Measurements from ENCODE around the gene INA. TPM values are rescaled to one million over a fixed set of nuclear protein-coding genes. Genes with fewer than 3 reads are reported as not detected.

Gene INA
- total RNA-seq, 1 experiment from 2014 or later = 25.0 TPM

DNA sequence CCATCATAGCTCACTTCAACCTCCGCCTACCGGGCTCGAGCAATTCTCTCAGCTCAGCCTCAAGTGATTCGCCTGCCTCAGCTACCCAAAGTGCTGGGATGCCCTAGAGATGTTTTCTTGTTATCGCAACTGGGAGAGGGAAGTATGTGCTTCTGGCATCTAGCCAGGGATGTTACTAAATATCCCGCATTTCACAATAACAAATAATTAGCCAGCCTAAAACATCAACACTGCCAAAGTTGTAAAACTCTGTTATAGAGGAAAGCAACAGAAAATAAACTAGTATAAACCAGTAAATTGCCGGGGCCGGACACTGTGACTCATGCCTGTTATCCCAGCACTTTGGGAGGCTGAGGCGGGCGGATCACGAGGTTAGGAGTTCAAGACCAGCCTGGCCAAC is 7.2 kb downstream of the INA start:
- no peaks in the 10 kb centered on the region; the same call in 1 of the 2 replicates for H3K36me3 ChIP-seq (replicated peaks; ENCODE audit: control insufficient read depth, insufficient read depth, low read length)
- DNase-seq = no peak
- peaks cover 1% of the 10 kb centered on the region; the same call in 1 of the 2 replicates for H3K27me3 ChIP-seq (ENCODE audit: control insufficient read depth, insufficient read depth, low read length)
- no peak overlapping the region for H3K4me3 ChIP-seq (ENCODE audit: insufficient read depth, low read depth, low read length)

DNA sequence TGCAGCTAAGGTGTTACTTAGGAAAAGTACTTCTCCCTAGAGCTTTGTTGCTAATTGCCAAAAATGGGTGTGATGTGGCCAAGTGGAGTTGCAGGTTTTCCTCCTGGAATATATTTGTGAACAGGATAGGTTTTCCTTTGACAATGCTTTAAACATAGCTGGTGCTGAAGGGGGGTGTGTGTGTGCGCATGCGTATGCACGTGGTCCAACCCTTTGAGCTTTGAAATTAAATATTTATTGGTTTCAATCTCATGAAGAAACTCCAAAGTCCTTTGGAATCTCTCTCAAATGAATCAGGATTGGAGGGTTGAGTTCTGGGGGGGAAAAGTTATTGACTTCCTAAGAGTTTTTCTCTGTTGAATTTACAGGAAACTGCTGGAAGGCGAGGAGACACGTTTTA is 11.1 kb downstream of the INA start:
- H3K36me3 ChIP-seq (replicated peaks; ENCODE audit: control insufficient read depth, insufficient read depth, low read length) = no peaks in the 10 kb centered on the region; the same call in 1 of the 2 replicates
- no peaks in the 10 kb centered on the region for H3K27me3 ChIP-seq (ENCODE audit: control insufficient read depth, insufficient read depth, low read length)
- no peak for DNase-seq
- H3K4me3 ChIP-seq (ENCODE audit: insufficient read depth, low read depth, low read length) = no peak overlapping the region

DNA sequence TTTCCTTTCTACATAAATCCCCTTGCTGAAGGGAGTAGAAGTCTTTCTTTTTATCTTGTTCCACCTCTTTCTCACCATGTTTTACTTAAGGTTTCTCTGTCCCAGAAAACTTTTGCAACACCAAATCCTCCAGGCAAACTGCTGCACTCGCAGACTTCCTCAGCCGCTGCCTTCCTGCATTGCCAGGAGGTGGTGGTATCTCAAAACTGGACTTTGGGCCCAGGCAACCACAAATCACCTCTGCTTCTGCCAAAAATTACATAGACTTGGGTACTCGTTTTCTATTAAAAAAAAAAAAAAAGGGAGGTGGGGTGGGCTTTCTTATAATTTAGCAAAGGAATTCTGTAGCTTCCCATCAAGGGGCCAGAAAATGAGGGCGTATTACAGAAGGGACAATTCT is 14.7 kb downstream of the INA start:
- no peaks in the 10 kb centered on the region for H3K27me3 ChIP-seq (ENCODE audit: control insufficient read depth, insufficient read depth, low read length)
- H3K4me3 ChIP-seq (ENCODE audit: insufficient read depth, low read depth, low read length) = no peak overlapping the region
- no peak for DNase-seq
- H3K36me3 ChIP-seq (replicated peaks; ENCODE audit: control insufficient read depth, insufficient read depth, low read length) = no peaks in the 10 kb centered on the region; the same call in 1 of the 2 replicates

DNA sequence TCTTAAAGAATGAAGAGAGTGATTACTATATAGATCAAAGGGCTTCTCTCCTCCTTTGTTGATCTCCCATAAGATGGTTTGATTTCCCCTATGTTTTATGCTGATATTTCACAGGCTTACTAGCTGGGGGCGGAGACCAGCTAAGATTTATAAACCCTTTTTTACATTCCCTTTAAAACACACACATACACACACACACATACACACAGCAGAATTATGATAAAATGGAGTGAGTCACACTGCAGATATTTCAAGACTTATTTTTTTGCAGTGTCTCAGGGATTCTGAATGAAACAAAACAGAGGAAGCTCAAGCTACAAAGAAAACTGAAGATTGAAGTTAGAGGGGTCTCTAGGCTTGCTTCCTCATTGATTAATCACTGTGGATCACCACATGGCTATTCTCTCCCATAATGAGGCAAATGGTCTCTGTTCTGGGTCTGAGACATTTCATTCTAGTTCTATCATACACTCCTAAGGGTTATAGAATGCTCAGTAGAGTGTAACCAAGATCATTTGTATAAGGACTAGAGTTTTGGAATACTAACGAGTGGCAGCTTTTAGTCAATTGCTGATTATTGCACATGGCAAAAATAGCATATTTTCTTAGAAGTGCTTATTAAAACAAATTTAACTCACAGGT is 18.6 kb downstream of the INA start:
- DNase-seq = no peak
- Histone ChIP-seq H3K27me3 (ENCODE audit: control insufficient read depth, insufficient read depth, low read length) (no peaks in the 10 kb centered on the region), H3K36me3 (replicated peaks; ENCODE audit: control insufficient read depth, insufficient read depth, low read length) (no peaks in the 10 kb centered on the region), H3K4me3 (ENCODE audit: insufficient read depth, low read depth, low read length) (no peak overlapping the region)

DNA sequence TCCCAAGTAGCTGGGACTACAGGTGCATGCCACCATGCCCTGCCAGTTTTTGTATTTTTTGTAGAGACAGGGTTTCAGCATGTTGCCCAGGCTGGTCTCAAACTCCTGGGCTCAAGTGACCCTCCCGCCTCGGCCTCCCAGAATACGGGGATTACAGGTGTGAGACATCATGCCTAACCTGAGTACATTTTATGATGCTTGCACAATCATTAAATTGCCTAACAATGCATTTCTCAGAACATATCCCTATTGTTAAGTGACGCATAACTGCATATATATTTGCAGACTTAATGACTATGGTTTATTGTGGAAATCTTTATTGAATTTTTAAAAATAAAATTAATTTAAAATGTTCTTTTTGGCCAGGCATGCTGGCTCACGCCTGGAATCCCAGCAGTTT is 30.7 kb downstream of the INA start:
- no peak for DNase-seq
- no peak overlapping the region for H3K4me3 ChIP-seq (ENCODE audit: insufficient read depth, low read depth, low read length)
- H3K27me3 ChIP-seq (ENCODE audit: control insufficient read depth, insufficient read depth, low read length) = no peaks in the 10 kb centered on the region

DNA sequence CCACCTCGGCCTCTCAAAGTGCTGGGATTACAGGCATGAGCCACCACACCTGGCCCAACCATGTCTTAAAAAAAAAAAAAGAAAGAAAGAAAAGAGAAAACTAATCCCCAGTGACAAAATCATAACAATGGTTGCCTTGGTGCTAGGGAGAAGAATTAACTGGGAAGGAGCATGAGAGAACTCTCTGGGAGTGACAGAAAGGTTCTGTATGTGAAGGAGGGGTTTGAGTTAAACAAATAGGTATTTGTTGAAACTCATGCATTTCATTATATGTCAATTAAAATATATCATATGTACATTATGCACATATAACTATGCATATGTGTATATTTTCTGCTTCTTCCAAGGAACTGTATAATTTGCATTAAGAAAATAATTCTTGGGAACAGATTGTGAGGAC is 33.3 kb downstream of the INA start:
- DNase-seq = no peak
- Histone ChIP-seq H3K4me3 (ENCODE audit: insufficient read depth, low read depth, low read length) (no peak overlapping the region), H3K36me3 (replicated peaks; ENCODE audit: control insufficient read depth, insufficient read depth, low read length) (peaks cover 8% of the 10 kb centered on the region), H3K27me3 (ENCODE audit: control insufficient read depth, insufficient read depth, low read length) (no peaks in the 10 kb centered on the region)

More for the DNA sequence above, 30.7 kb downstream of the INA start:
- H3K36me3 ChIP-seq (replicated peaks; ENCODE audit: control insufficient read depth, insufficient read depth, low read length) = peaks cover 7% of the 10 kb centered on the region

DNA sequence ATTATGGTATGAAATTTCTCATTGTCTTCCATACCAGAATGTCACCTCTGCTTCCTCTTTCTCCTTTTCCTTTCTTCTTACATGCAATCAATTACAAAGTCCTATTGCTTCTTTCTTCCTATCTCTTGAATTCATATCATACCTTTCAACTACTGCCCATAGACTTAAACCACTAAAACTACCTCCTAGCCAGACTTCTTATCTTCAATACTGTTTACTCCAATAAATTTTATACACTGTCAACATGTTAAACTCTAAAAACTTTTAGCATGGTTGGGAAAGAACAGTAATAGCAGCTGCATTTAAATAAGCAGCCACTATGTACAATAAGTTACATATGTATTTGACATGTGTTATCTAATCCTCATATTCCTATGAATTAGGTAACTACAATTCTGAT is 39.1 kb downstream of the INA start:
- Histone ChIP-seq H3K27me3 (ENCODE audit: control insufficient read depth, insufficient read depth, low read length) (no peaks in the 10 kb centered on the region), H3K36me3 (replicated peaks; ENCODE audit: control insufficient read depth, insufficient read depth, low read length) (peaks cover 3% of the 10 kb centered on the region), H3K4me3 (ENCODE audit: insufficient read depth, low read depth, low read length) (no peak overlapping the region)
- DNase-seq = no peak

DNA sequence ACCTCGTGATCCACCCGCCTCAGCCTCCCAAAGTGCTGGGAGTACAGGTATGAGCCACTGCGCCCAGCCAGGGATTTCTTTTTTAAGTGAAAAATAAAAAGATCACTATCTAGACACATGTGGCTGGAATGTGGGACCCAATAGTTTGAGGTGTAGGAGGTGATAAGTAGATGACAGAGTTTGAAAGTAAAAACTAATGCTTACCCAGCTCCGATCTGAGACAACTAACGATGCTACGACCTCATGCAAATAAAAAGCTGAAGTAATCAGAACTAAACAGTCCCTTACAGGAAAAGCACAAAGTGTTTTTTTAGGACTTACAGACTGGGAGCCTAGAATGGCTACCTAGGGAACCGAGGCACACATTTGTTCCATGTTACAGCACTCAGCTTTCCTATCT is 51.0 kb downstream of the INA start:
- H3K36me3 ChIP-seq (replicated peaks; ENCODE audit: control insufficient read depth, insufficient read depth, low read length) = peaks cover 8% of the 10 kb centered on the region
- no peak overlapping the region for H3K4me3 ChIP-seq (ENCODE audit: insufficient read depth, low read depth, low read length)
- no peaks in the 10 kb centered on the region for H3K27me3 ChIP-seq (ENCODE audit: control insufficient read depth, insufficient read depth, low read length)
- no peak for DNase-seq

DNA sequence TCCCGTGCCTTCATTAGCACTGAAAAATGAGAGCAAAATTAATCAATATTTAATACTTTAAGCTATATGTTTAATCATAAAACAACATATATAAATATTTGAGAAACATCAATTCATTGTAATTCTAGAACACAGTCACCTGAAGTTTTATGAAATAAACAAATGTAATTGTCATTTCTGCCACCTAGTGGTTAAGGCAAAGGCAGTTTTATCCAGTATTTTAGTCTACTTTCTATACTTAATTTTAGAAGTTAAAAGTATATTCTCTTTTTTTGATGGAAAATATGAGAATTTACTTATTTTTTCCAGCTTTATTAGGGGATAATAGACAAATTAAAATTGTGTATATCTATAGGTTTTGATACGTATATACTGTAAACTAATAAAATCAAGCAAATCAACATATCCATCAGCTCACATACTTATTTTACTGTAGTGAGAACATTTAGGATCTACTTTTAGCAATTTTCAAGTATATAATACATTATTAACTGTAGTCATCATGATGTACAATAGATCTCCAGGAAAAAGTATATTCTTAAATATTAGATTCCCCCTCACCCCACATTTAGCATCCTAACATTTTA is 57.1 kb downstream of the INA start:
- DNase-seq = peak; percentile 42
- no peaks in the 10 kb centered on the region for H3K27me3 ChIP-seq (ENCODE audit: control insufficient read depth, insufficient read depth, low read length)
- H3K36me3 ChIP-seq (replicated peaks; ENCODE audit: control insufficient read depth, insufficient read depth, low read length) = peaks cover 5% of the 10 kb centered on the region
- no peak overlapping the region for H3K4me3 ChIP-seq (ENCODE audit: insufficient read depth, low read depth, low read length)

DNA sequence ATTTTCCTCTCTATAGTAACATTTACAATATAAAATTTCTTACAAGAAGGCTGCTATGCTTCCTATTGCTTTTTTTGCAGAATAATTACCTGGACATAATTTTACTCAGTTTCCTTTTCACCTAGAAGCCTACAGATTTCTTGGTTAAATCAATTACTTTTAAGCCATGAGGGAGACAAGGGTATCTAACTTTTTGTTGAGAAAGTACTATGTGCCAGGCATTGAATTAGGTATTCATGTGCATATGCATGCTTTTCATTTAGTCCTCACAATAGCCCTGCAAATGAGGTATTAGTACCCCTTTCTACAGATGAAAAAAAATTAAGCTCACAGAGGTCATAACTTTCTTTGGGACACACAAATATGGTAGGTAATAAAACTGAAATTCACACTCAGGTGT is 57.6 kb downstream of the INA start:
- H3K4me3 ChIP-seq (ENCODE audit: insufficient read depth, low read depth, low read length) = no peak overlapping the region
- H3K36me3 ChIP-seq (replicated peaks; ENCODE audit: control insufficient read depth, insufficient read depth, low read length) = peaks cover 8% of the 10 kb centered on the region
- no peak for DNase-seq
- H3K27me3 ChIP-seq (ENCODE audit: control insufficient read depth, insufficient read depth, low read length) = no peaks in the 10 kb centered on the region

DNA sequence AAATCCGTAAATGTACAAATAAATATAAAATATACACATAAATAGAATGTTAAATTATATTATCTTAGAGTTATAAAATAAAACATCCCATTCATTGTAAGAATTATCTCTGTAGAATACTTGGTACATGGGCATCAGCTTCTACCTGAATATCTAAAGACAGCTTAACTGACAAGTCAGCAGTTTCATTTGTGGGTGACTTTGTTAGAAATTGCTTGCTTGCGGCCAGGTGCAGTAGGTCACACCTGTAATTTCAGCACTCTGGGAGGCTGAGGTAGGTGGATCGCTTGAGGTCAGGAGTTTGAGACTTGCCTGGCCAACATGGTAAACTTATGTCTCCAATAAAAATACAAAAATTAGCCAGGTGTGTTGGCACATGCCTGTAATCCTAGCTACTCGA is 59.4 kb downstream of the INA start:
- Histone ChIP-seq H3K27me3 (ENCODE audit: control insufficient read depth, insufficient read depth, low read length) (no peaks in the 10 kb centered on the region), H3K4me3 (ENCODE audit: insufficient read depth, low read depth, low read length) (no peak overlapping the region), H3K36me3 (replicated peaks; ENCODE audit: control insufficient read depth, insufficient read depth, low read length) (peaks cover 8% of the 10 kb centered on the region)
- DNase-seq = no peak

Other genes starting within 250 kb of the INA start
- 40.4 and 44.6 TPM in 2 replicates for gene NT5C2, start 83.9 kb upstream of the INA start, total RNA-seq (2014; rRNA removed; shearing (Covaris generic))
- gene RPEL1, start 31.3 kb upstream of the INA start, total RNA-seq (2014; rRNA removed; shearing (Covaris generic)) = not detected in 2 replicates
- gene PCGF6, start 74.0 kb downstream of the INA start, total RNA-seq (2014; rRNA removed; shearing (Covaris generic)) = 20.2 and 22.4 TPM in 2 replicates
- 26.0 and 29.8 TPM in 2 replicates for gene TAF5, start 90.8 kb downstream of the INA start, total RNA-seq (2014; rRNA removed; shearing (Covaris generic))
- gene ATP5MK, start 119.3 kb downstream of the INA start, total RNA-seq (2014; rRNA removed; shearing (Covaris generic)) = 322 and 339 TPM in 2 replicates
- gene PDCD11, start 119.5 kb downstream of the INA start, total RNA-seq (2014; rRNA removed; shearing (Covaris generic)) = 55.7 and 56.2 TPM in 2 replicates
- gene CALHM2, start 175.2 kb downstream of the INA start, total RNA-seq (2014; rRNA removed; shearing (Covaris generic)) = 2.4 and 3.4 TPM in 2 replicates
- gene CALHM1, start 181.8 kb downstream of the INA start, total RNA-seq (2014; rRNA removed; shearing (Covaris generic)) = 0.07 TPM in 1 of 2 replicates, not detected in the other
- 0.10 and 0.15 TPM in 2 replicates for gene CALHM3, start 202.1 kb downstream of the INA start, total RNA-seq (2014; rRNA removed; shearing (Covaris generic))
- 7.9 and 16.5 TPM in 2 replicates for gene NEURL1, start 216.6 kb downstream of the INA start, total RNA-seq (2014; rRNA removed; shearing (Covaris generic))

All from H7 (cell line).